IMR-90 (cell line): ENCODE measurements around the gene ZNF133. TPM values are rescaled to one million over a fixed set of nuclear protein-coding genes. Genes with fewer than 3 reads are reported as not detected.

Source experiments
- ATAC-seq: fragments of 200-7000 bp; cut with Tn5 transposase; 2 replicates; pipeline ENCODE4 v1.9.1; 2020; ENCODE audit warnings: low read depth, mild to moderate bottlenecking, moderate library complexity
- BruUV-seq: library from RNA; stranded (reverse); fragments of 400-500 nt; replicated peaks from 2 replicates; lab custom pipeline; 2021; lab: Mats Ljungman, UMichigan
- CTCF ChIA-PET: fragments of 300-600 bp; formaldehyde crosslinking; extraction: SDS; loops from one replicate; lab custom pipeline; 2021; ENCODE audit warnings: antibody characterized with exemption; lab: Yijun Ruan, JAX
- POLR2A ChIA-PET: fragments of 300-600 bp; sonication (Branson Sonifier 250); formaldehyde crosslinking; loops from one replicate; lab custom pipeline; 2022; ENCODE audit warnings: antibody characterized with exemption; ENCODE audit not compliant: unreplicated experiment; lab: Charles Lee
- DNase-seq: peaks from one replicate; pipeline ENCODE4 v3.0.0; 2013
- H2AFZ ChIP-seq: replicated peaks from 2 replicates; pipeline ENCODE3; 2013; ENCODE audit warnings: low read length, mild to moderate bottlenecking; ENCODE audit not compliant: poor library complexity
- H2AK5ac ChIP-seq: 2 replicates; pipeline ENCODE4 v1.6.1; 2013; ENCODE audit warnings: low read depth, low read length, inconsistent platforms
- H2AK9ac ChIP-seq: replicated peaks from 2 replicates; pipeline ENCODE3; 2013; ENCODE audit warnings: mild to moderate bottlenecking, low read depth, low read length, moderate library complexity; ENCODE audit not compliant: poor library complexity
- H2BK120ac ChIP-seq: 2 replicates; pipeline ENCODE4 v1.6.1; 2013; ENCODE audit warnings: low read depth, low read length, inconsistent platforms
- H2BK15ac ChIP-seq: 3 replicates; pipeline ENCODE4 v1.6.1; 2013; ENCODE audit warnings: low read depth, low read length, inconsistent platforms
- H2BK20ac ChIP-seq: 2 replicates; pipeline ENCODE4 v1.6.1; 2013; ENCODE audit warnings: low read depth, mild to moderate bottlenecking, inconsistent platforms, low read length, moderate library complexity
- H2BK5ac ChIP-seq: 2 replicates; pipeline ENCODE4 v1.6.1; 2013; ENCODE audit warnings: mild to moderate bottlenecking, low read depth, low read length, inconsistent platforms; ENCODE audit not compliant: poor library complexity, severe bottlenecking
- H3K14ac ChIP-seq: replicated peaks from 2 replicates; pipeline ENCODE4 v1.6.1; 2013; ENCODE audit warnings: low read depth, low read length, inconsistent platforms
- H3K18ac ChIP-seq: 2 replicates; pipeline ENCODE4 v1.6.1; 2013; ENCODE audit warnings: low read depth, low read length, control low read depth
- H3K23ac ChIP-seq: 2 replicates; pipeline ENCODE4 v1.6.1; 2013; ENCODE audit warnings: low read depth, low read length, inconsistent platforms
- H3K27ac ChIP-seq: 2 replicates; pipeline ENCODE4 v1.5.1; 2013; ENCODE audit warnings: mild to moderate bottlenecking, control low read depth, low read length; ENCODE audit not compliant: insufficient read depth
- H3K27me3 ChIP-seq: 2 replicates; pipeline ENCODE4 v1.6.1; 2013; ENCODE audit warnings: low read length; ENCODE audit not compliant: control insufficient read depth, insufficient read depth
- H3K36me3 ChIP-seq: 2 replicates; pipeline ENCODE4 v1.6.1; 2013; ENCODE audit warnings: low read length, mixed read lengths; ENCODE audit not compliant: control insufficient read depth, insufficient read depth
- H3K4ac ChIP-seq: 2 replicates; pipeline ENCODE4 v1.6.1; 2013; ENCODE audit warnings: low read depth, low read length, inconsistent platforms
- H3K4me1 ChIP-seq: 2 replicates; pipeline ENCODE4 v1.6.1; 2013; ENCODE audit warnings: low read length, mixed read lengths; ENCODE audit not compliant: control insufficient read depth, insufficient read depth
- H3K4me2 ChIP-seq: 2 replicates; pipeline ENCODE4 v1.6.1; 2013; ENCODE audit warnings: low read depth, mild to moderate bottlenecking, control low read depth, low read length, moderate library complexity
- H3K4me3 ChIP-seq: 2 replicates; pipeline ENCODE4 v1.5.1; 2013; ENCODE audit warnings: low read depth, mild to moderate bottlenecking, control low read depth, low read length, moderate library complexity; ENCODE audit not compliant: insufficient read depth
- H3K56ac ChIP-seq: 2 replicates; pipeline ENCODE4 v1.6.1; 2013; ENCODE audit warnings: low read length, inconsistent platforms; ENCODE audit not compliant: insufficient read depth; ENCODE audit errors: extremely low read depth
- H3K79me1 ChIP-seq, 2 experiments: 2 replicates each; pipeline ENCODE4 v1.6.1; 2013; ENCODE audit warnings: low read length in 2 of 2, inconsistent platforms in 1 of 2, low read depth in 1 of 2
- H3K9ac ChIP-seq: 2 replicates; pipeline ENCODE4 v1.6.1; 2013; ENCODE audit warnings: low read depth, low read length, control low read depth
- H3K9me1 ChIP-seq: 2 replicates; pipeline ENCODE4 v1.6.1; 2013; ENCODE audit warnings: low read length, inconsistent platforms; ENCODE audit not compliant: insufficient read depth
- H3K9me3 ChIP-seq: 2 replicates; pipeline ENCODE4 v1.6.1; 2013; ENCODE audit warnings: low read length; ENCODE audit not compliant: control insufficient read depth, insufficient read depth
- H4K20me1 ChIP-seq: 2 replicates; pipeline ENCODE4 v1.6.1; 2013; ENCODE audit warnings: low read length, inconsistent platforms; ENCODE audit not compliant: insufficient read depth
- H4K5ac ChIP-seq: 2 replicates; pipeline ENCODE4 v1.6.1; 2013; ENCODE audit warnings: mild to moderate bottlenecking, low read depth, low read length, control low read depth
- H4K8ac ChIP-seq, 2 experiments: 2 replicates each; pipeline ENCODE4 v1.6.1; 2013; ENCODE audit warnings: low read depth in 2 of 2, low read length in 2 of 2, control low read depth in 1 of 2, inconsistent platforms in 1 of 2
- H4K91ac ChIP-seq: 2 replicates; pipeline ENCODE4 v1.6.1; 2013; ENCODE audit warnings: low read depth, low read length, inconsistent platforms; ENCODE audit not compliant: insufficient read depth
- BHLHE40 ChIP-seq: fragments of 150-350 bp; IDR thresholded peaks from 2 replicates; pipeline ENCODE4 v1.6.1; 2016; ENCODE audit warnings: mild to moderate bottlenecking, low read depth, low read length
- CEBPB ChIP-seq: IDR thresholded peaks from 2 replicates; pipeline ENCODE4 v1.6.1; 2012; ENCODE audit warnings: low read depth, low read length, improper control_type of control experiment
- CHD1 ChIP-seq: IDR thresholded peaks from 2 replicates; pipeline ENCODE4 v1.6.1; 2012; ENCODE audit warnings: low read depth, low read length, improper control_type of control experiment
- MAZ ChIP-seq: IDR thresholded peaks from 2 replicates; pipeline ENCODE4 v1.6.1; 2012; ENCODE audit warnings: low read depth, mild to moderate bottlenecking, low read length, improper control_type of control experiment, moderate library complexity, borderline replicate concordance
- MXI1 ChIP-seq: IDR thresholded peaks from 2 replicates; pipeline ENCODE4 v1.6.1; 2012; ENCODE audit warnings: low read depth, mild to moderate bottlenecking, low read length, moderate library complexity, borderline replicate concordance
- NFE2L2 ChIP-seq: fragments of 150-350 bp; IDR thresholded peaks from 2 replicates; pipeline ENCODE4 v1.6.1; 2016; ENCODE audit warnings: low read depth, mild to moderate bottlenecking, low read length
- POLR2A ChIP-seq: IDR thresholded peaks from 2 replicates; pipeline ENCODE4 v1.6.1; 2012; ENCODE audit warnings: mild to moderate bottlenecking, low read depth, low read length
- RAD21 ChIP-seq: IDR thresholded peaks from 2 replicates; pipeline ENCODE4 v1.6.1; 2012; ENCODE audit warnings: low read length, improper control_type of control experiment
- RCOR1 ChIP-seq: IDR thresholded peaks from 2 replicates; pipeline ENCODE4 v1.6.1; 2012; ENCODE audit warnings: mild to moderate bottlenecking, low read length, improper control_type of control experiment; ENCODE audit not compliant: insufficient replicate concordance
- RFX5 ChIP-seq: IDR thresholded peaks from 2 replicates; pipeline ENCODE4 v1.8.0; 2012; ENCODE audit warnings: low read depth, mild to moderate bottlenecking, low read length, moderate library complexity
- USF2 ChIP-seq: fragments of 150-350 bp; IDR thresholded peaks from 2 replicates; pipeline ENCODE4 v1.6.1; 2017; ENCODE audit warnings: mild to moderate bottlenecking, antibody characterized with exemption, low read length, low read depth
- WGBS, 2 experiments: methylation state at CpG; one replicate each; pipeline versions ENCODE4 v1.1.5 to v1.1.7; 2013; ENCODE audit warnings: missing lambda C conversion rate in 2 of 2; ENCODE audit not compliant: insufficient read length in 1 of 2; ENCODE audit errors: extremely low coverage in 2 of 2; 5-methylcytosine and 5-hydroxymethylcytosine counted together
- dilution Hi-C: fragments of 300-500 bp; cut with HindIII; formaldehyde crosslinking; loops from one replicate; pipeline ENCODE4 v1.14.3; 2018; ENCODE audit warnings: low sequenced_read_pairs; ENCODE audit not compliant: unreplicated experiment
- in situ Hi-C: fragments of 300-500 bp; cut with MboI; formaldehyde crosslinking; loops from 3 replicates; pipeline ENCODE4 v1.14.3; 2019; ENCODE audit warnings: low sequenced_read_pairs, inconsistent platforms, mixed read lengths
- intact Hi-C: fragments of 100-400 bp; cut with micrococcal nuclease; formaldehyde crosslinking; loops from 2 replicates; pipeline ENCODE4 v1.10.0; 2022
- polyA plus RNA-seq, 3 experiments: library from polyadenylated mRNA; depleted of rRNA; stranded (reverse); fragments of >200 nt; gene quantifications; 2 replicates each; pipeline ENCODE4 v1.2.3, GENCODE V29; 2012; ENCODE audit warnings: low replicate concordance in 1 of 3
- total RNA-seq: library from RNA; depleted of rRNA; stranded (reverse); fragments of >200 nt; gene quantifications from 2 replicates; pipeline ENCODE4 v1.2.3, GENCODE V29; 2012
- TF ChIP-seq, protein P1 (sequence below): conservative IDR thresholded peaks from 2 replicates; pipeline ENCODE4 v1.5.1; 2012; ENCODE audit warnings: mild to moderate bottlenecking, low read depth, low read length, improper control_type of control experiment

The ZNF133 gene
- total and polyA plus RNA-seq, 2 of the 4 experiments (the other 2 are of a cell fraction) = 18.3 to 33.5 TPM

GRCh38 chr20:18255526-18255925, 32.8 kb upstream of the ZNF133 start:
- no TSS peak for BruUV-seq
- DNase-seq (no peak), ATAC-seq (no peak)
- Histone ChIP-seq H3K18ac (no peak overlapping the region), H2BK5ac (no peak overlapping the region), H3K27ac (no peak overlapping the region), H3K4me1 (no peaks in the 10 kb centered on the region), H2BK120ac (no peak overlapping the region), H3K4me2 (no peak overlapping the region), H3K9ac (no peak overlapping the region), H3K56ac (no peak overlapping the region), H3K14ac (no peak overlapping the region), H2AFZ (no peak overlapping the region), H2BK15ac (no peak overlapping the region), H4K20me1 (no peaks in the 10 kb centered on the region), H4K5ac (no peak overlapping the region), H3K4me3 (no peak overlapping the region), H3K27me3 (peaks cover 1% of the 10 kb centered on the region; the same call in 1 of the 2 replicates), H3K79me1 (no peaks in the 10 kb centered on the region), H4K91ac (no peak overlapping the region), H3K4ac (no peak overlapping the region), H3K9me1 (no peaks in the 10 kb centered on the region), H3K9me3 (no peaks in the 10 kb centered on the region), H4K8ac (no peak overlapping the region), H2AK9ac (no peak overlapping the region), H3K36me3 (no peaks in the 10 kb centered on the region), H2BK20ac (no peak overlapping the region), H3K23ac (no peak overlapping the region), H2AK5ac (no peak overlapping the region)
- 100% methylated on average over 1 of the region's 1 CpG; no CpG with 5 or more reads in 1 of the 2 experiments for WGBS, 2 experiments
- ChIA-PET POLR2A (no interaction called here), CTCF (no interaction called here)
- intact Hi-C loops = no loop called here
- TF ChIP-seq MAZ (no peak), POLR2A (no peak), NFE2L2 (no peak), RAD21 (no peak), CEBPB (no peak), USF2 (no peak), RCOR1 (no peak), MXI1 (no peak), BHLHE40 (no peak), RFX5 (no peak), CHD1 (no peak)
- TF ChIP-seq, protein P1, sequence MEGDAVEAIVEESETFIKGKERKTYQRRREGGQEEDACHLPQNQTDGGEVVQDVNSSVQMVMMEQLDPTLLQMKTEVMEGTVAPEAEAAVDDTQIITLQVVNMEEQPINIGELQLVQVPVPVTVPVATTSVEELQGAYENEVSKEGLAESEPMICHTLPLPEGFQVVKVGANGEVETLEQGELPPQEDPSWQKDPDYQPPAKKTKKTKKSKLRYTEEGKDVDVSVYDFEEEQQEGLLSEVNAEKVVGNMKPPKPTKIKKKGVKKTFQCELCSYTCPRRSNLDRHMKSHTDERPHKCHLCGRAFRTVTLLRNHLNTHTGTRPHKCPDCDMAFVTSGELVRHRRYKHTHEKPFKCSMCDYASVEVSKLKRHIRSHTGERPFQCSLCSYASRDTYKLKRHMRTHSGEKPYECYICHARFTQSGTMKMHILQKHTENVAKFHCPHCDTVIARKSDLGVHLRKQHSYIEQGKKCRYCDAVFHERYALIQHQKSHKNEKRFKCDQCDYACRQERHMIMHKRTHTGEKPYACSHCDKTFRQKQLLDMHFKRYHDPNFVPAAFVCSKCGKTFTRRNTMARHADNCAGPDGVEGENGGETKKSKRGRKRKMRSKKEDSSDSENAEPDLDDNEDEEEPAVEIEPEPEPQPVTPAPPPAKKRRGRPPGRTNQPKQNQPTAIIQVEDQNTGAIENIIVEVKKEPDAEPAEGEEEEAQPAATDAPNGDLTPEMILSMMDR = no peak
- dilution Hi-C loops = no loop called here
- in situ Hi-C loops = no loop called here
